Osteoblast (primary cell): ENCODE measurements around the gene RGN. TPM values are rescaled to one million over a fixed set of nuclear protein-coding genes. Genes with fewer than 3 reads are reported as not detected.
"Not testable (repeated sequence)": the region's sequence is repeated elsewhere in the genome, so short reads cannot be mapped to it uniquely, and the experiment has no call there.

ENCODE experiments used
- DNase-seq: peaks from one replicate; pipeline ENCODE4 v3.0.0; 2011; ENCODE audit warnings: low spot score, mixed read lengths; ENCODE audit not compliant: insufficient read length; ENCODE audit errors: missing footprints
- H2AFZ ChIP-seq: 2 replicates; pipeline ENCODE4 v1.6.0; 2011; ENCODE audit warnings: mild to moderate bottlenecking, low read length
- H3K27ac ChIP-seq: 2 replicates; pipeline ENCODE4 v1.5.1; 2011; ENCODE audit warnings: mild to moderate bottlenecking, low read depth, low read length, moderate library complexity
- H3K27me3 ChIP-seq: 2 replicates; pipeline ENCODE4 v1.6.0; 2012; ENCODE audit warnings: mild to moderate bottlenecking, control low read depth, inconsistent platforms, low read length, moderate library complexity; ENCODE audit not compliant: insufficient read depth
- H3K36me3 ChIP-seq: 2 replicates; pipeline ENCODE4 v1.5.1; 2011; ENCODE audit warnings: mild to moderate bottlenecking, low read length, control low read depth, moderate library complexity; ENCODE audit not compliant: insufficient read depth
- H3K4me1 ChIP-seq: 2 replicates; pipeline ENCODE4 v1.5.1; 2011; ENCODE audit warnings: mild to moderate bottlenecking, low read length, control low read depth, moderate library complexity; ENCODE audit not compliant: insufficient read depth
- H3K4me2 ChIP-seq: 2 replicates; pipeline ENCODE4 v1.6.0; 2011; ENCODE audit warnings: mild to moderate bottlenecking, low read length; ENCODE audit not compliant: insufficient read depth
- H3K4me3 ChIP-seq: fragments of 200-600 bp; sonication (generic); 3 replicates; pipeline ENCODE4 v1.5.1; 2012; ENCODE audit warnings: mild to moderate bottlenecking, low read length, inconsistent platforms; ENCODE audit not compliant: insufficient read depth
- H3K79me2 ChIP-seq: 2 replicates; pipeline ENCODE4 v1.6.0; 2012; ENCODE audit warnings: mild to moderate bottlenecking, low read length, control low read depth, inconsistent platforms; ENCODE audit not compliant: insufficient read depth
- H3K9me3 ChIP-seq: 2 replicates; pipeline ENCODE4 v1.5.1; 2011; ENCODE audit warnings: low read depth, low read length, control low read depth
- H4K20me1 ChIP-seq: 2 replicates; pipeline ENCODE4 v1.6.0; 2012; ENCODE audit warnings: mild to moderate bottlenecking, low read length, control low read depth; ENCODE audit not compliant: insufficient read depth
- CTCF ChIP-seq: IDR thresholded peaks from 2 replicates; pipeline ENCODE4 v1.5.1; 2011; ENCODE audit warnings: mild to moderate bottlenecking, low read depth, low read length, moderate library complexity; ENCODE audit errors: extremely low read depth
- total RNA-seq: library from RNA; depleted of rRNA; stranded (reverse); fragments of >200 nt; gene quantifications from 2 replicates; pipeline ENCODE4 v1.2.3, GENCODE V29; 2012

RGN gene
- total RNA-seq, 1 donor: 2.5 TPM

GRCh38 chrX:47101206-47101605, 23.0 kb downstream of the RGN start:
- Histone ChIP-seq H2AFZ (no peak overlapping the region), H3K27me3 (peaks cover 12% of the 10 kb centered on the region), H3K9me3 (no peaks in the 10 kb centered on the region), H3K36me3 (no peaks in the 10 kb centered on the region), H3K4me3 (no peak overlapping the region), H3K4me1 (no peaks in the 10 kb centered on the region), H4K20me1 (no peaks in the 10 kb centered on the region), H3K4me2 (no peak overlapping the region), H3K79me2 (no peaks in the 10 kb centered on the region), H3K27ac (no peak overlapping the region)
- TF ChIP-seq CTCF: no peak
- DNase-seq: peak; percentile 29

- H3K4me2 ChIP-seq, H2AFZ ChIP-seq, H3K79me2 ChIP-seq, H3K9me3 ChIP-seq, H3K27me3 ChIP-seq, DNase-seq, H3K36me3 ChIP-seq, H3K4me3 ChIP-seq, H3K27ac ChIP-seq, H4K20me1 ChIP-seq, H3K4me1 ChIP-seq: not testable (repeated sequence)
Measured at GRCh38 chrX:47110936-47111615, 32.8 kb downstream of the RGN start.

GRCh38 chrX:47112316-47112954, 34.2 kb downstream of the RGN start:
- no peak for DNase-seq
- Histone ChIP-seq H3K4me2 (peak overlapping the region; percentile 24), H4K20me1 (no peaks in the 10 kb centered on the region), H3K27ac (no peak overlapping the region), H3K4me3 (no peak overlapping the region), H3K4me1 (no peaks in the 10 kb centered on the region), H2AFZ (peak overlapping the region; percentile 51), H3K9me3 (no peaks in the 10 kb centered on the region), H3K79me2 (no peaks in the 10 kb centered on the region), H3K27me3 (peaks cover 3% of the 10 kb centered on the region), H3K36me3 (no peaks in the 10 kb centered on the region)
- TF ChIP-seq CTCF: no peak

- H3K36me3 ChIP-seq, H2AFZ ChIP-seq, H3K27ac ChIP-seq, H4K20me1 ChIP-seq, H3K79me2 ChIP-seq, DNase-seq, H3K4me2 ChIP-seq, H3K4me3 ChIP-seq, H3K27me3 ChIP-seq, H3K9me3 ChIP-seq, H3K4me1 ChIP-seq: not testable (repeated sequence)
Measured at GRCh38 chrX:47116551-47117110, 38.4 kb downstream of the RGN start.

GRCh38 chrX:47124466-47124865, 46.2 kb downstream of the RGN start:
- not testable (repeated sequence) for H3K4me3 ChIP-seq, H4K20me1 ChIP-seq, DNase-seq, H3K79me2 ChIP-seq, H3K27me3 ChIP-seq, H3K27ac ChIP-seq, H3K4me1 ChIP-seq, H3K4me2 ChIP-seq, H3K9me3 ChIP-seq, H2AFZ ChIP-seq, H3K36me3 ChIP-seq
